Mammary epithelial cell (primary cell): ENCODE measurements around the gene OR2L13.

ENCODE experiments used
- CTCF ChIP-seq, 2 donors: IDR thresholded peaks in 1 of 2; conservative IDR thresholded peaks in 1 of 2; 2 replicates each; pipeline ENCODE4 v1.5.1; 2011 to 2012; ENCODE audit warnings: inconsistent platforms in 2 of 2, low read length in 2 of 2, mild to moderate bottlenecking in 2 of 2, control low read depth in 1 of 2, low read depth in 1 of 2; ENCODE audit not compliant: insufficient read depth in 1 of 2; ENCODE audit errors: extremely low read depth in 1 of 2
- EZH2 ChIP-seq: IDR thresholded peaks from 2 replicates; pipeline ENCODE4 v1.6.1; 2012; ENCODE audit warnings: low read length, inconsistent platforms, borderline replicate concordance

- TF ChIP-seq CTCF (conservative IDR thresholded peaks at IDR 0.05 in 1 of 2, IDR thresholded peaks at IDR 0.05 in 1 of 2; ENCODE audit: extremely low read depth in 1 of 2, insufficient read depth in 1 of 2, low read depth in 1 of 2, low read length in 2 of 2) (no peak), EZH2 (no peak)
Observed at GRCh38 chr1:248065071-248065470, 29.9 kb upstream of the OR2L13 start.
